Lower leg skin (tissue), 4 donors: ENCODE data around the gene MB21D2. TPM values are rescaled to one million over a fixed set of nuclear protein-coding genes. Genes with fewer than 3 reads are reported as not detected.

Experiments
- DNase-seq, 2 donors: peaks; one replicate each; pipeline ENCODE4 v3.0.0-alpha.2; 2019; ENCODE audit warnings: low spot score in 2 of 2
- H3K4me3 ChIP-seq: fragments of 200-600 bp; sonication (generic); 2 replicates; pipeline ENCODE4 v1.5.1; 2017; ENCODE audit warnings: mild to moderate bottlenecking, low read depth; ENCODE audit not compliant: poor library complexity, severe bottlenecking
- CTCF ChIP-seq, 3 donors: fragments of 450-650 bp; IDR thresholded peaks; one replicate each; pipeline ENCODE4 v1.5.1; 2016; ENCODE audit warnings: antibody characterized with exemption in 3 of 3, mild to moderate bottlenecking in 3 of 3, moderate library complexity in 2 of 3
- POLR2A ChIP-seq, 2 donors: fragments of 450-650 bp; IDR thresholded peaks; one replicate each; pipeline ENCODE4 v1.6.1; 2016 to 2017; ENCODE audit warnings: antibody characterized with exemption in 2 of 2, mild to moderate bottlenecking in 1 of 2, moderate library complexity in 1 of 2
- WGBS, 2 donors: methylation state at CpG; one replicate each; pipeline ENCODE4 v1.1.5; 2018; 5-methylcytosine and 5-hydroxymethylcytosine counted together
- intact Hi-C: fragments of 100-400 bp; cut with DNase I; formaldehyde crosslinking; loops from one replicate; pipeline ENCODE4 v1.15.0; 2023; ENCODE audit warnings: low total_unique reads
- total RNA-seq, 4 donors: library from RNA; depleted of rRNA; stranded (reverse); fragments of >200 nt; gene quantifications; one replicate each; pipeline ENCODE4 v1.1.0, GENCODE V29; 2016

MB21D2 gene
- total RNA-seq, 4 donors from 2014 or later, result 7.9 to 11.8 (median 8.6) TPM

- no peak for TF ChIP-seq POLR2A (IDR thresholded peaks at IDR 0.05)
- TF ChIP-seq CTCF (IDR thresholded peaks at IDR 0.05), result no peak
- H3K4me3 ChIP-seq, result no peak overlapping the region
- intact Hi-C loops, result no loop called here
- 78 to 84% methylated on average over 11 of the region's 11 CpGs for WGBS, 2 donors
- no peak for DNase-seq
These were observed 69.1 kb downstream of the MB21D2 start for GRCh38 chr3:192848371-192849233.

GRCh38 chr3:192847941-192848340 lies 69.7 kb downstream of the MB21D2 start:
- DNase-seq, result no peak
- 61 to 65% methylated on average over 3 of the region's 3 CpGs for WGBS, 2 donors
- no peak overlapping the region for H3K4me3 ChIP-seq
- TF ChIP-seq CTCF (IDR thresholded peaks at IDR 0.05), result no peak
- TF ChIP-seq POLR2A (IDR thresholded peaks at IDR 0.05), result no peak
- intact Hi-C loops, result no loop called here

GRCh38 chr3:192845526-192845855 lies 72.2 kb downstream of the MB21D2 start:
- WGBS, 2 donors, result 92 to 95% methylated on average over 4 of the region's 4 CpGs
- no peak overlapping the region for H3K4me3 ChIP-seq
- intact Hi-C loops, result no loop called here
- no peak for DNase-seq
- TF ChIP-seq CTCF (IDR thresholded peaks at IDR 0.05) (no peak), POLR2A (IDR thresholded peaks at IDR 0.05) (no peak)

- no peak overlapping the region for H3K4me3 ChIP-seq
- intact Hi-C loops, result no loop called here
- 81% methylated on average over 9 of the region's 9 CpGs for WGBS, 2 donors
- TF ChIP-seq POLR2A (IDR thresholded peaks at IDR 0.05) (no peak), CTCF (IDR thresholded peaks at IDR 0.05) (no peak)
- no peak for DNase-seq
These were observed 72.7 kb downstream of the MB21D2 start for GRCh38 chr3:192844836-192845525.

GRCh38 chr3:192844486-192844765 lies 73.2 kb downstream of the MB21D2 start:
- DNase-seq, result no peak
- intact Hi-C loops, result no loop called here
- WGBS, 2 donors, result 87 to 92% methylated on average over 2 of the region's 2 CpGs
- TF ChIP-seq POLR2A (IDR thresholded peaks at IDR 0.05) (no peak), CTCF (IDR thresholded peaks at IDR 0.05) (no peak)
- no peak overlapping the region for H3K4me3 ChIP-seq
